Uterus (tissue), 2 donors: Measurements from ENCODE around the gene KLC1.

Source experiments
- CTCF ChIP-seq, 4 experiments: fragments of 200-600 bp in 2 of 4; fragments of 450-650 bp in 2 of 4; sonication (generic) in 2 of 4; IDR thresholded peaks; one replicate each; pipeline ENCODE4 v1.5.1; 2016 to 2019; ENCODE audit warnings: antibody characterized with exemption in 4 of 4, mild to moderate bottlenecking in 2 of 4, moderate library complexity in 1 of 4
- POLR2A ChIP-seq, 2 donors: fragments of 450-650 bp; IDR thresholded peaks; one replicate each; pipeline ENCODE4 v1.6.1; 2016; ENCODE audit warnings: antibody characterized with exemption in 2 of 2, mild to moderate bottlenecking in 1 of 2, moderate library complexity in 1 of 2

DNA sequence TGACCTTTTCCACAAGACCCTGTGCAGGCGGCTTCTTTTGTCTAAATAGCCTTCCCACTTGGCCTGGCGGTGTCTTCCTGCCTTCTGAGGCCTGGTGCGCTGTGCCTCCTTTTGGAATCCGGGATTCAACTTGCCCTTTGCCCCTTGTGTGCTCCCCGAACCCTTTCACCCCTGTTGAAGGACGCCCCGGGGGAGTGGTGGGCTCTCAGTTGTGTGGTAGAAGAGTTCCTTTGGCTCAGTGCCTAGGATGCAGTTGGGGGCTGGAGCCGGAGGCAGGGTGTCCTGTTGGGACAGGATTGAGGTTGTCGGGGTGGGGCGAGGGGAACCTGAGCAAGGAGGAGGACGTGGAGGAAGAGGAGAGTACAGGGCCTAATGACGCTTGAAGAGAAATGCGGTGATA is 34.5 kb downstream of the KLC1 start:
- TF ChIP-seq CTCF (IDR thresholded peaks at IDR 0.05), result no peak
- TF ChIP-seq POLR2A (IDR thresholded peaks at IDR 0.05), result no peak
